Natural killer cell treated with Interleukin-12 subunit alpha and Interleukin-12 subunit beta and Interleukin-15 and Interleukin-18, amount 100 ng/mL, for 72 hours (primary cell): ENCODE results near the gene GLOD4. TPM values are rescaled to one million over a fixed set of nuclear protein-coding genes. Genes with fewer than 3 reads are reported as not detected.

Experiments
- total RNA-seq, 2 donors: library from RNA; stranded (reverse); gene quantifications; one replicate each; pipeline ENCODE4 v1.2.3, GENCODE V29; 2022

GLOD4 gene
- total RNA-seq, 2 donors from 2014 or later = 52.9 to 62.5 TPM

Other genes with a start within 250 kb of the GLOD4 start
- 100 to 1,000 TPM in 1 of 2 donors, 10 to 100 TPM in 1; 76.7 to 102 TPM for gene VPS53, start 67.4 kb downstream of the GLOD4 start, total RNA-seq
- 10 to 100 TPM; 15.5 to 17.8 TPM for gene TLCD3A, start 49.7 kb downstream of the GLOD4 start, total RNA-seq
- 10 to 100 TPM; 34.2 to 58.4 TPM for gene GEMIN4, start 30.0 kb downstream of the GLOD4 start, total RNA-seq
- gene MRM3, start 73 bp upstream of the GLOD4 start, total RNA-seq = 10 to 100 TPM; 23.5 to 36.6 TPM
- gene NXN, start 197.5 kb upstream of the GLOD4 start, total RNA-seq = under 1 TPM; 0.61 to 0.69 TPM
- gene TIMM22, start 214.8 kb upstream of the GLOD4 start, total RNA-seq = 10 to 100 TPM; 12.7 to 19.8 TPM